SK-N-SH (cell line): ENCODE data around the gene P2RX1. TPM values are rescaled to one million over a fixed set of nuclear protein-coding genes. Genes with fewer than 3 reads are reported as not detected.
A peak's percentile ranks its signal among the peaks of the same experiment; 100 is the strongest.

Experiments used
- CTCF ChIA-PET: fragments of 300-600, 350-600 bp; formaldehyde crosslinking; extraction: SDS; loops from one replicate; lab custom pipeline; 2021; lab: Yijun Ruan, JAX
- POLR2A ChIA-PET: fragments of 350-600 bp; sonication (Branson Sonifier 250); formaldehyde crosslinking; extraction: SDS; loops from one replicate; lab custom pipeline; 2020; ENCODE audit warnings: antibody characterized with exemption, inconsistent platforms; lab: Yijun Ruan, JAX
- DNase-seq: peaks from one replicate; pipeline ENCODE4 v3.0.0; 2012
- H2AFZ ChIP-seq: fragments of 200-600 bp; sonication (generic); 2 replicates; pipeline ENCODE4 v1.8.1; 2016; ENCODE audit warnings: antibody characterized with exemption, mild to moderate bottlenecking, low read depth
- H3F3A ChIP-seq: fragments of 200-600 bp; sonication (generic); replicated peaks from 2 replicates; pipeline ENCODE3; 2016; ENCODE audit warnings: antibody characterized with exemption, mild to moderate bottlenecking; ENCODE audit not compliant: insufficient read depth
- H3K27ac ChIP-seq, 2 experiments: fragments of 200-500 bp in 1 of 2; fragments of 200-600 bp in 1 of 2; sonication (Bioruptor generic) in 1 of 2; sonication (generic), shearing (Covaris generic) in 1 of 2; 2 replicates each; pipeline versions ENCODE4 v1.5.1 to v1.6.1; 2014 to 2016; ENCODE audit warnings: low read depth in 2 of 2, inconsistent platforms in 1 of 2, low read length in 1 of 2, mild to moderate bottlenecking in 1 of 2, mixed read lengths in 1 of 2
- H3K27me3 ChIP-seq: fragments of 200-600 bp; sonication (generic), shearing (Covaris generic); 2 replicates; pipeline ENCODE4 v1.6.1; 2016; ENCODE audit warnings: mixed run types; ENCODE audit not compliant: insufficient read depth
- H3K36me3 ChIP-seq, 2 experiments: fragments of 200-500 bp in 1 of 2; fragments of 200-600 bp in 1 of 2; sonication (Bioruptor generic) in 1 of 2; sonication (generic) in 1 of 2; replicated peaks in 1 of 2; 2 replicates each; pipeline versions ENCODE3 to v1.5.1; 2014 to 2016; ENCODE audit warnings: low read length in 1 of 2, mild to moderate bottlenecking in 1 of 2; ENCODE audit not compliant: insufficient read depth in 2 of 2, control insufficient read depth in 1 of 2
- H3K4me1 ChIP-seq, 2 experiments: fragments of 200-500 bp in 1 of 2; fragments of 200-600 bp in 1 of 2; sonication (Bioruptor generic) in 1 of 2; sonication (generic), shearing (Covaris generic) in 1 of 2; 2 replicates each; pipeline versions ENCODE4 v1.5.1 to v1.6.1; 2014 to 2016; ENCODE audit warnings: low read depth in 1 of 2, low read length in 1 of 2, mixed run types in 1 of 2; ENCODE audit not compliant: insufficient read depth in 2 of 2, control insufficient read depth in 1 of 2
- H3K4me2 ChIP-seq: fragments of 200-600 bp; sonication (generic), shearing (Covaris generic); 2 replicates; pipeline ENCODE4 v1.6.1; 2017; ENCODE audit warnings: mixed run types
- H3K4me3 ChIP-seq, 2 experiments: fragments of 200-500 bp in 1 of 2; fragments of 200-600 bp in 1 of 2; sonication (Bioruptor generic) in 1 of 2; sonication (generic), shearing (Covaris generic) in 1 of 2; 2 replicates each; pipeline versions ENCODE4 v1.5.1 to v1.8.1; 2014 to 2016; ENCODE audit warnings: low read depth in 2 of 2, inconsistent platforms in 1 of 2, low read length in 1 of 2, mild to moderate bottlenecking in 1 of 2, mixed read lengths in 1 of 2, moderate library complexity in 1 of 2
- H3K79me2 ChIP-seq: fragments of 200-600 bp; sonication (generic); 2 replicates; pipeline ENCODE4 v1.8.1; 2017; ENCODE audit warnings: mild to moderate bottlenecking; ENCODE audit not compliant: insufficient read depth
- H3K9ac ChIP-seq: fragments of 200-600 bp; sonication (generic); 2 replicates; pipeline ENCODE4 v1.6.1; 2017; ENCODE audit warnings: mixed run types
- H3K9me2 ChIP-seq: fragments of 200-600 bp; sonication (generic); 2 replicates; pipeline ENCODE4 v1.6.1; 2017; ENCODE audit warnings: mixed run types
- H3K9me3 ChIP-seq: fragments of 200-600 bp; sonication (generic); 2 replicates; pipeline ENCODE4 v1.6.1; 2017; ENCODE audit warnings: mixed run types, mild to moderate bottlenecking, moderate library complexity
- H4K20me1 ChIP-seq: fragments of 200-600 bp; sonication (generic); 2 replicates; pipeline ENCODE4 v1.6.1; 2017; ENCODE audit warnings: mild to moderate bottlenecking, mixed run types; ENCODE audit not compliant: insufficient read depth
- CHD2 ChIP-seq: fragments of 150-350 bp; IDR thresholded peaks from 2 replicates; pipeline ENCODE4 v1.6.1; 2018; ENCODE audit warnings: low read length; ENCODE audit not compliant: partially characterized antibody
- EZH2phosphoT487 ChIP-seq: fragments of 200-600 bp; sonication (generic); IDR thresholded peaks from 2 replicates; pipeline ENCODE4 v1.6.1; 2017; ENCODE audit warnings: low read depth, mixed run types, mild to moderate bottlenecking, antibody characterized with exemption, moderate library complexity, borderline replicate concordance
- FOSL2 ChIP-seq: IDR thresholded peaks from 2 replicates; pipeline ENCODE4 v1.4.0; 2012; ENCODE audit warnings: low read depth, mild to moderate bottlenecking, moderate library complexity, borderline replicate concordance
- FOXM1 ChIP-seq: IDR thresholded peaks from 2 replicates; pipeline ENCODE4 v1.4.0; 2012; ENCODE audit warnings: low read depth, mild to moderate bottlenecking
- JUND ChIP-seq: IDR thresholded peaks from 2 replicates; pipeline ENCODE4 v1.4.0; 2012
- NFIC ChIP-seq: IDR thresholded peaks from 2 replicates; pipeline ENCODE4 v1.4.0; 2012; ENCODE audit warnings: borderline replicate concordance
- NRF1 ChIP-seq: IDR thresholded peaks from 2 replicates; pipeline ENCODE4 v1.6.1; 2012; ENCODE audit warnings: low read depth, mild to moderate bottlenecking, low read length
- POLR2AphosphoS5 ChIP-seq: IDR thresholded peaks from 2 replicates; pipeline ENCODE4 v1.6.1; 2012; ENCODE audit warnings: low read depth, low read length
- RCOR1 ChIP-seq: fragments of 150-350 bp; IDR thresholded peaks from 2 replicates; pipeline ENCODE4 v1.6.1; 2017; ENCODE audit warnings: antibody characterized with exemption, low read length
- RFX5 ChIP-seq: IDR thresholded peaks from 2 replicates; pipeline ENCODE4 v1.6.1; 2012; ENCODE audit warnings: mild to moderate bottlenecking, improper control_type of control experiment, low read length
- SIN3A ChIP-seq: IDR thresholded peaks from 2 replicates; pipeline ENCODE4 v1.6.1; 2012; ENCODE audit warnings: low read depth, mild to moderate bottlenecking, low read length, moderate library complexity, borderline replicate concordance
- SMC3 ChIP-seq: IDR thresholded peaks from 2 replicates; pipeline ENCODE4 v1.6.1; 2012; ENCODE audit warnings: low read depth, low read length, improper control_type of control experiment
- TEAD4 ChIP-seq: IDR thresholded peaks from 2 replicates; pipeline ENCODE4 v1.4.0; 2012; ENCODE audit warnings: mild to moderate bottlenecking, borderline replicate concordance; ENCODE audit not compliant: insufficient read depth
- YY1 ChIP-seq: IDR thresholded peaks from 2 replicates; pipeline ENCODE4 v1.4.0; 2012; ENCODE audit warnings: low read depth, mild to moderate bottlenecking
- WGBS: methylation state at CpG from one replicate; pipeline ENCODE4 v1.1.6; 2017; ENCODE audit warnings: low lambda C conversion rate; 5-methylcytosine and 5-hydroxymethylcytosine counted together
- polyA plus RNA-seq, 3 experiments: library from polyadenylated mRNA; depleted of rRNA; stranded (reverse); fragments of >200 nt; gene quantifications; 2 replicates each; pipeline ENCODE4 v1.2.3, GENCODE V29; 2012
- TF ChIP-seq, protein P1 (sequence below): fragments of 150-350 bp; IDR thresholded peaks from 2 replicates; pipeline ENCODE4 v1.6.1; 2017; ENCODE audit warnings: antibody characterized with exemption, low read length, low read depth, borderline replicate concordance
- TF ChIP-seq, protein P2 (sequence below): fragments of 150-350 bp; IDR thresholded peaks from 2 replicates; pipeline ENCODE4 v1.6.1; 2016; ENCODE audit warnings: mild to moderate bottlenecking, low read depth, low read length
- TF ChIP-seq, protein P3 (sequence below): IDR thresholded peaks from 2 replicates; pipeline ENCODE4 v1.4.0; 2012; ENCODE audit warnings: low read depth

P2RX1 gene
- polyA plus RNA-seq, 1 of the 3 experiments (the other 2 are of a cell fraction): not detected

DNA sequence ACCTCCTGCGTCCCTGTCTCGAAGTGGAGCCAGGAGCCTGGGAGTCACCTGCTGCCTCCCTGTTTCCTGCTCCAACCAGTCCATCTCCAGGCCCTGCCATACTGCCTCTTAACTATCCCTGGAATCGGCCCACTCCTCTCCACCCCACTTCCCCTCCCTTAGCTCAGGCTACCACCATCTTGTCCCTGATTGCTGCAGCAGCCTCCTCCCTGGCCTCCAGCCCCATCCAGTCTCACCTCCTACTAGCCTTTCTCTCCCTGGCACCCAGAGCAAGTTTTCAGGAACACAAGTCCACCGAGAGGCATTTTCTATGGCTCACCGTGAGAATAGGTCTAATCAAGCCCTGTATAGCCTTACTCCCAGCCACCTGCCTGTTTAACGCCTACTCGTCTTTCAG lies 22.5 kb downstream of the P2RX1 start:
- no peaks in the 10 kb centered on the region for H3K9me2 ChIP-seq
- ChIA-PET POLR2A (no interaction called here), CTCF (interaction anchor here (0.8 to 1.7 kb wide), 4 partner anchors 20 to 181 kb away, joined by 3 to 10 read pairs (median 3); partner anchors contain the start of gene NCBP3)
- H4K20me1 ChIP-seq: no peaks in the 10 kb centered on the region
- no peak for DNase-seq
- H3K36me3 ChIP-seq: no peaks in the 10 kb centered on the region
- no peaks in the 10 kb centered on the region for H3K27me3 ChIP-seq
- TF ChIP-seq, protein P1, sequence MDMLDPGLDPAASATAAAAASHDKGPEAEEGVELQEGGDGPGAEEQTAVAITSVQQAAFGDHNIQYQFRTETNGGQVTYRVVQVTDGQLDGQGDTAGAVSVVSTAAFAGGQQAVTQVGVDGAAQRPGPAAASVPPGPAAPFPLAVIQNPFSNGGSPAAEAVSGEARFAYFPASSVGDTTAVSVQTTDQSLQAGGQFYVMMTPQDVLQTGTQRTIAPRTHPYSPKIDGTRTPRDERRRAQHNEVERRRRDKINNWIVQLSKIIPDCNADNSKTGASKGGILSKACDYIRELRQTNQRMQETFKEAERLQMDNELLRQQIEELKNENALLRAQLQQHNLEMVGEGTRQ: no peak
- no peak for TF ChIP-seq JUND
- no peak for TF ChIP-seq RCOR1
- TF ChIP-seq SMC3: no peak
- no peak for TF ChIP-seq FOSL2
- TF ChIP-seq NRF1: no peak
- TF ChIP-seq FOXM1: no peak
- no peak for TF ChIP-seq YY1
- TF ChIP-seq TEAD4: no peak
- TF ChIP-seq NFIC: no peak
- TF ChIP-seq, protein P2, sequence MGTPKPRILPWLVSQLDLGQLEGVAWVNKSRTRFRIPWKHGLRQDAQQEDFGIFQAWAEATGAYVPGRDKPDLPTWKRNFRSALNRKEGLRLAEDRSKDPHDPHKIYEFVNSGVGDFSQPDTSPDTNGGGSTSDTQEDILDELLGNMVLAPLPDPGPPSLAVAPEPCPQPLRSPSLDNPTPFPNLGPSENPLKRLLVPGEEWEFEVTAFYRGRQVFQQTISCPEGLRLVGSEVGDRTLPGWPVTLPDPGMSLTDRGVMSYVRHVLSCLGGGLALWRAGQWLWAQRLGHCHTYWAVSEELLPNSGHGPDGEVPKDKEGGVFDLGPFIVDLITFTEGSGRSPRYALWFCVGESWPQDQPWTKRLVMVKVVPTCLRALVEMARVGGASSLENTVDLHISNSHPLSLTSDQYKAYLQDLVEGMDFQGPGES: no peak
- TF ChIP-seq SIN3A: no peak
- no peak for TF ChIP-seq RFX5
- no peak for TF ChIP-seq EZH2phosphoT487
- TF ChIP-seq, protein P3, sequence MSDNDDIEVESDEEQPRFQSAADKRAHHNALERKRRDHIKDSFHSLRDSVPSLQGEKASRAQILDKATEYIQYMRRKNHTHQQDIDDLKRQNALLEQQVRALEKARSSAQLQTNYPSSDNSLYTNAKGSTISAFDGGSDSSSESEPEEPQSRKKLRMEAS: no peak
- TF ChIP-seq CHD2: no peak
- TF ChIP-seq POLR2AphosphoS5: no peak
- peak overlapping the region; percentile 77 for H3K4me2 ChIP-seq
- 88% methylated on average over 7 of the region's 7 CpGs for WGBS
- H3K4me3 ChIP-seq: peak overlapping the region in 1 of 2 experiments; percentile 73; a peak in 2 of 4 replicates
- peak overlapping the region; percentile 88; the same call in 1 of the 2 replicates for H2AFZ ChIP-seq
- no peaks in the 10 kb centered on the region for H3K9me3 ChIP-seq
- peaks cover 11% of the 10 kb centered on the region; the same call in 1 of the 2 replicates for H3K79me2 ChIP-seq
- H3K9ac ChIP-seq: peak overlapping the region; percentile 67; the same call in 1 of the 2 replicates
- H3F3A ChIP-seq: peaks cover 19% of the 10 kb centered on the region
- peaks cover 9 to 39% of the 10 kb centered on the region in 2 experiments; a peak in 3 of 4 replicates for H3K4me1 ChIP-seq
- H3K27ac ChIP-seq: no peak overlapping the region; a peak in 1 of 4 replicates
